Testis (tissue), 3 donors: Measurements from ENCODE around the gene CCDC7. TPM values are rescaled to one million over a fixed set of nuclear protein-coding genes. Genes with fewer than 3 reads are reported as not detected.
"Not testable (repeated sequence)": the region's sequence is repeated elsewhere in the genome, so short reads cannot be mapped to it uniquely, and the experiment has no call there.

ENCODE experiments used
- DNase-seq: peaks from one replicate; pipeline ENCODE4 v3.0.0-alpha.2; 2019
- H3K27ac ChIP-seq, 2 donors: fragments of 200-600 bp; sonication (generic); one replicate each; pipeline ENCODE4 v1.5.1; 2019
- H3K27me3 ChIP-seq: fragments of 200-600 bp; sonication (generic); one replicate; pipeline ENCODE4 v1.5.1; 2019
- H3K36me3 ChIP-seq: fragments of 200-600 bp; sonication (generic); one replicate; pipeline ENCODE4 v1.5.1; 2017; ENCODE audit warnings: low read depth; ENCODE audit errors: missing control alignments
- H3K4me1 ChIP-seq: fragments of 200-600 bp; sonication (generic); one replicate; pipeline ENCODE4 v1.5.1; 2019
- H3K4me3 ChIP-seq, 2 donors: fragments of 200-600 bp; sonication (generic); one replicate each; pipeline ENCODE4 v1.5.1; 2017 to 2019
- H3K9me3 ChIP-seq: fragments of 200-600 bp; sonication (generic); one replicate; pipeline ENCODE4 v1.5.1; 2017
- POLR2A ChIP-seq: fragments of 450-650 bp; IDR thresholded peaks from one replicate; pipeline ENCODE4 v1.6.1; 2017; ENCODE audit warnings: antibody characterized with exemption, mild to moderate bottlenecking, moderate library complexity
- WGBS, 2 donors: methylation state at CpG; one replicate each; pipeline ENCODE4 v1.1.5; 2018; 5-methylcytosine and 5-hydroxymethylcytosine counted together
- intact Hi-C: fragments of 100-400 bp; cut with DNase I; formaldehyde crosslinking; loops from one replicate; pipeline ENCODE4 v1.15.1; 2023; ENCODE audit warnings: low total_unique reads
- polyA plus RNA-seq: library from polyadenylated mRNA; stranded (reverse); fragments of 350-450 nt; fragmentation: Illumina TruSeq; extraction: RNeasy Lipid Tissue Mini Kit (QIAGEN cat#74804); gene quantifications from one replicate; pipeline ENCODE4 v1.2.3, GENCODE V29; 2014; ENCODE audit warnings: low read depth, low replicate concordance; ENCODE audit not compliant: insufficient read depth
- total RNA-seq, 2 donors: library from RNA; depleted of rRNA; stranded (reverse); fragments of >200 nt; gene quantifications; one replicate each; pipeline ENCODE4 v1.2.3, GENCODE V29; 2016
- TF ChIP-seq, protein P1 (sequence below), 3 experiments: fragments of 450-650 bp in 2 of 3; fragments of 200-600 bp in 1 of 3; sonication (generic) in 1 of 3; IDR thresholded peaks; one replicate each; pipeline ENCODE4 v1.5.1; 2016 to 2019; ENCODE audit warnings: antibody characterized with exemption in 3 of 3, mild to moderate bottlenecking in 2 of 3, moderate library complexity in 1 of 3

Gene CCDC7
- total and polyA plus RNA-seq, 3 donors from 2014 or later: 74.0 to 146 (median 74.5) TPM

DNA sequence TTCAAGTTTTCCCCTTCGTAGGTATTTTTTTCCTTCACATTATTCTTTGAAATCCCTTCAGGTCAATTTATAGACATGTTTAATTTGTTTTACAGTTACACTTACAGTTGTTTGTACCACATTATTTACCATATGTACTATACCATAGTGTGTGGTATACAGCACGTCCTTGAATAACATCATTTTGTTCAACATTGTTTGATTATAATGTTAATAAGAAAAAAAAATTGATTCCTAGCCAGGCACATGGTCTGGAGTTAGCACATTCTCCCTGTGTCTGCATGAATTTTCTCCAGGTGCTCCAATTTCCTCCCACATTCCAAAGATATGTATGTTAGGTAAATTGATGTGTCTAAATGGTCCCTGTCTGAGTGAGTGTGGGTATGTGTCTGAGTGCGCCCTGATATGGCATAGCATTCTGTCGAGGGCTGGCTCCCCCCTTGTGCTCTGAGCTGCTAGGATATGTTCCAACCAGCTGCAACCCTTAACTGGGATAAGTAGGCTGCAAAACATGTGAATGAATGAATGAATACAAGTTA lies 247.6 kb downstream of the CCDC7 start:
- no peak for DNase-seq
- Histone ChIP-seq H3K27ac (no peak overlapping the region), H3K9me3 (no peaks in the 10 kb centered on the region), H3K4me1 (no peaks in the 10 kb centered on the region), H3K36me3 (no peaks in the 10 kb centered on the region), H3K4me3 (no peak overlapping the region), H3K27me3 (no peaks in the 10 kb centered on the region)
- 75 to 78% methylated on average over 4 of the region's 4 CpGs for WGBS, 2 donors
- TF ChIP-seq, protein P1, sequence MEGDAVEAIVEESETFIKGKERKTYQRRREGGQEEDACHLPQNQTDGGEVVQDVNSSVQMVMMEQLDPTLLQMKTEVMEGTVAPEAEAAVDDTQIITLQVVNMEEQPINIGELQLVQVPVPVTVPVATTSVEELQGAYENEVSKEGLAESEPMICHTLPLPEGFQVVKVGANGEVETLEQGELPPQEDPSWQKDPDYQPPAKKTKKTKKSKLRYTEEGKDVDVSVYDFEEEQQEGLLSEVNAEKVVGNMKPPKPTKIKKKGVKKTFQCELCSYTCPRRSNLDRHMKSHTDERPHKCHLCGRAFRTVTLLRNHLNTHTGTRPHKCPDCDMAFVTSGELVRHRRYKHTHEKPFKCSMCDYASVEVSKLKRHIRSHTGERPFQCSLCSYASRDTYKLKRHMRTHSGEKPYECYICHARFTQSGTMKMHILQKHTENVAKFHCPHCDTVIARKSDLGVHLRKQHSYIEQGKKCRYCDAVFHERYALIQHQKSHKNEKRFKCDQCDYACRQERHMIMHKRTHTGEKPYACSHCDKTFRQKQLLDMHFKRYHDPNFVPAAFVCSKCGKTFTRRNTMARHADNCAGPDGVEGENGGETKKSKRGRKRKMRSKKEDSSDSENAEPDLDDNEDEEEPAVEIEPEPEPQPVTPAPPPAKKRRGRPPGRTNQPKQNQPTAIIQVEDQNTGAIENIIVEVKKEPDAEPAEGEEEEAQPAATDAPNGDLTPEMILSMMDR (IDR thresholded peaks at IDR 0.05): no peak
- TF ChIP-seq POLR2A: no peak
- intact Hi-C loops: no loop called here

DNA sequence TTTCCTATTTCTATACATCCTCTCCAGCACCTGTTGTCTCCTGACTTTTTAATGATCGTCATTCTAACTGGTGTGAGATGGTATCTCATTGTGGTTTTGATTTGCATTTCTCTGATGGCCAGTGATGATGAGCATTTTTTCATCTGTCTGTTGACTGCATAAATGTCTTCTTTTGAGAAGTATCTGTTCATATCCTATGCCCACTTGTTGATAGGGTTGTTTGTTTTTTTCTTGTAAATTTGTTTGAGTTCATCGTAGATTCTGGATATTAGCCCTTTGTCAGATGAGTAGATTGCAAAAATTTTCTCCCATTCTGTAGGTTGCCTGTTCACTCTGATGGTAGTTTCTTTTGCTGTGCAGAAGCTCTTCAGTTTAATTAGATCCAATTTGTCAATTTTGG lies 253.7 kb downstream of the CCDC7 start:
- DNase-seq, H3K27me3 ChIP-seq, H3K27ac ChIP-seq, H3K9me3 ChIP-seq, H3K4me3 ChIP-seq, intact Hi-C loops, H3K4me1 ChIP-seq, H3K36me3 ChIP-seq: not testable (repeated sequence)
- WGBS, 2 donors: 92 to 100% methylated on average over 2 of the region's 2 CpGs

DNA sequence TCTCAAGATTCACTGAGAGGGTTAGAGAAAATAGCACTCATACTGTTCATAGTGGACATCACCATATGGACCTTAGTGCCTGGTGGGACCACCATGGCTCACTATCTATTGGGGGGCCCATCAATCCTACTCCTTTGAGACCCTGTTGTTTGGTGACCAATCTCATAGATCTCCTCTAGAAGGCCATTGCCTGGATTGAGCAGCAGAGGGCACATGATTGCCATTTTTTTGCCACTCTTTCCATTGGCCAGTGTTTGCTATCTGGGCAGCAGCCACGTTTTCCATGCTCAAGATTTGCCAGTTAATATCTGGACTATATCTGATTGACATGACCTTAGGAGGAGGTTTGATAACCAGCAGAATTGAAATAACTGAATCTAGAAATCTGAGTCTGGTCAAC lies 267.6 kb downstream of the CCDC7 start:
- Histone ChIP-seq H3K4me1 (no peaks in the 10 kb centered on the region), H3K27me3 (no peaks in the 10 kb centered on the region), H3K27ac (no peak overlapping the region), H3K9me3 (no peaks in the 10 kb centered on the region), H3K36me3 (no peaks in the 10 kb centered on the region), H3K4me3 (no peak overlapping the region)
- TF ChIP-seq POLR2A: no peak
- TF ChIP-seq, protein P1 (IDR thresholded peaks at IDR 0.05): no peak
- intact Hi-C loops: no loop called here
- no peak for DNase-seq
- WGBS, 2 donors: 57 to 77% methylated on average over 1 of the region's 1 CpG

DNA sequence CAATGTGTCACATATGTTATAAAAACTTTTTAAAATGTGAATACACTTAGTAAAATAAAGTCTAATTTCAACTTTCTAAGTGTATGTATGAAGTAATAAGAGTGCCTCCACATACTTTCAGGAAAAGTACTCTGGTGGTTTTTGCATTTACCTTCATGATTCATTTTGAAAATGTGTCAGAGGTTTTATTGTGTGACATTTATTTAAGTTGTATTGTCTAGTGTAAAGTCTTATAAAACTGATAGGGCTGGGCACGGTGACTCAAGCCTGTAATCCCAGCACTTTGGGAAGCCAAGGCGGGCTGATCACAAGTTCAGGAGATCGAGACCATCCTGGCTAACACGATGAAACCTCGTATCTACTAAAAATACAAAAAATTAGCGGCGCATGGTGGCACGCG lies 285.6 kb downstream of the CCDC7 start:
- H3K4me3 ChIP-seq: no peak overlapping the region
- intact Hi-C loops: no loop called here
- H3K4me1 ChIP-seq: no peaks in the 10 kb centered on the region
- H3K27me3 ChIP-seq: no peaks in the 10 kb centered on the region
- WGBS, 2 donors: 72 to 76% methylated on average over 9 of the region's 9 CpGs
- H3K27ac ChIP-seq: no peak overlapping the region
- H3K36me3 ChIP-seq: no peaks in the 10 kb centered on the region
- H3K9me3 ChIP-seq: no peaks in the 10 kb centered on the region
- DNase-seq: no peak
- TF ChIP-seq, protein P1 (IDR thresholded peaks at IDR 0.05): no peak
- TF ChIP-seq POLR2A: no peak

DNA sequence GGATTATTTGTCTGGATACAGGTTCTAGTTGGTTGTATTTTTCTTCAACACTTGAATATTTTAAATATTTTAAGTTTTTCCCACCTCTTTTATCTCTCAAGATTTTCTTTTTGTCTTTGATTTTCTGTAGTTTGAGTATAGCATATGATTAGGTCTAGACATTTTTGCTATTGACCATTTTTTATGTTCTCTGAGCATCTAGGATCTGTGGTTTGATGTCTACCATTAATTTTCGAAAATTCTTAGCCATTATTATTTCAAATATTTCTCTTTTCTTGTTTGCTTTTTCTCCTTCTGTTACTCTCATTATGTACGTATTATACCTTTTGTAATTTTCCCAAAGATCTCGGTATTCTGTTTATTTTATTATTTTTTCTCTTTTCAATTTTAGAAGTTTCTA lies 293.0 kb downstream of the CCDC7 start:
- H3K27ac ChIP-seq: no peak overlapping the region
- H3K9me3 ChIP-seq: no peaks in the 10 kb centered on the region
- H3K36me3 ChIP-seq: no peaks in the 10 kb centered on the region
- 83 to 92% methylated on average over 3 of the region's 3 CpGs for WGBS, 2 donors
- no peak for DNase-seq
- no peaks in the 10 kb centered on the region for H3K27me3 ChIP-seq
- intact Hi-C loops: no loop called here
- H3K4me3 ChIP-seq: no peak overlapping the region
- H3K4me1 ChIP-seq: no peaks in the 10 kb centered on the region
- TF ChIP-seq, protein P1 (IDR thresholded peaks at IDR 0.05): no peak
- no peak for TF ChIP-seq POLR2A
